ENCODE measurements around the gene PSEN2. TPM values are rescaled to one million over a fixed set of nuclear protein-coding genes. Genes with fewer than 3 reads are reported as not detected.

Gene PSEN2
- total RNA-seq, 4 donors from 2014 or later: 24.8 to 41.4 (median 34.1) TPM

- no peaks in the 10 kb centered on the region for H3K4me1 ChIP-seq
- H3K9me3 ChIP-seq: no peaks in the 10 kb centered on the region
- DNase-seq (no peak), ATAC-seq (no peak)
- no peaks in the 10 kb centered on the region for H3K27me3 ChIP-seq
- in situ Hi-C loops (cut with MboI; ENCODE audit: low sequenced_read_pairs in 4 of 4): no loop called here
- no peak overlapping the region for H3K4me3 ChIP-seq
- intact Hi-C loops (cut with DNase I; ENCODE audit: low total_unique reads): no loop called here
- TF ChIP-seq CTCF (IDR thresholded peaks at IDR 0.05 in 4 of 5, conservative IDR thresholded peaks at IDR 0.05 in 1 of 5) (no peak), POLR2A (IDR thresholded peaks at IDR 0.05) (no peak)
- H3K27ac ChIP-seq: no peak overlapping the region
- peaks cover 1 to 74% of the 10 kb centered on the region in 2 donors for H3K36me3 ChIP-seq
Measured at GRCh38 chr1:226893936-226894335, 23.5 kb downstream of the PSEN2 start.

- Histone ChIP-seq H3K27me3 (no peaks in the 10 kb centered on the region), H3K36me3 (peaks cover 3 to 71% of the 10 kb centered on the region in 2 donors), H3K4me1 (no peaks in the 10 kb centered on the region), H3K4me3 (no peak overlapping the region), H3K27ac (no peak overlapping the region), H3K9me3 (no peaks in the 10 kb centered on the region)
- in situ Hi-C loops (cut with MboI; ENCODE audit: low sequenced_read_pairs in 4 of 4) (no loop called here), intact Hi-C loops (cut with DNase I; ENCODE audit: low total_unique reads) (no loop called here)
- no peak for DNase-seq
- no peak for ATAC-seq
- TF ChIP-seq POLR2A (IDR thresholded peaks at IDR 0.05): no peak
- TF ChIP-seq CTCF (IDR thresholded peaks at IDR 0.05 in 4 of 5, conservative IDR thresholded peaks at IDR 0.05 in 1 of 5): no peak
Measured at GRCh38 chr1:226894826-226895225, 24.4 kb downstream of the PSEN2 start.

- no peak overlapping the region for H3K4me3 ChIP-seq
- H3K36me3 ChIP-seq: peaks cover 3 to 77% of the 10 kb centered on the region in 2 donors
- no peak for TF ChIP-seq POLR2A (IDR thresholded peaks at IDR 0.05)
- TF ChIP-seq CTCF (IDR thresholded peaks at IDR 0.05 in 4 of 5, conservative IDR thresholded peaks at IDR 0.05 in 1 of 5): no peak
- DNase-seq: no peak
- H3K9me3 ChIP-seq: no peaks in the 10 kb centered on the region
- no peak overlapping the region for H3K27ac ChIP-seq
- no peak for ATAC-seq
- intact Hi-C loops (cut with DNase I; ENCODE audit: low total_unique reads): no loop called here
- in situ Hi-C loops (cut with MboI; ENCODE audit: low sequenced_read_pairs in 4 of 4): no loop called here
- no peaks in the 10 kb centered on the region for H3K27me3 ChIP-seq
- no peaks in the 10 kb centered on the region for H3K4me1 ChIP-seq
Measured at GRCh38 chr1:226895644-226896043, 25.2 kb downstream of the PSEN2 start.

- H3K4me1 ChIP-seq: no peaks in the 10 kb centered on the region
- no peak for DNase-seq
- H3K4me3 ChIP-seq: no peak overlapping the region
- intact Hi-C loops (cut with DNase I; ENCODE audit: low total_unique reads) (no loop called here), in situ Hi-C loops (cut with MboI; ENCODE audit: low sequenced_read_pairs in 4 of 4) (no loop called here)
- no peak for TF ChIP-seq POLR2A (IDR thresholded peaks at IDR 0.05)
- no peak for TF ChIP-seq CTCF (IDR thresholded peaks at IDR 0.05 in 4 of 5, conservative IDR thresholded peaks at IDR 0.05 in 1 of 5)
- no peaks in the 10 kb centered on the region for H3K9me3 ChIP-seq
- peaks cover 3 to 58% of the 10 kb centered on the region in 2 donors for H3K36me3 ChIP-seq
- no peak overlapping the region for H3K27ac ChIP-seq
- H3K27me3 ChIP-seq: no peaks in the 10 kb centered on the region
- ATAC-seq: no peak
Measured at GRCh38 chr1:226898246-226898645, 27.8 kb downstream of the PSEN2 start.

- no peak for ATAC-seq
- no peak overlapping the region for H3K4me3 ChIP-seq
Measured at GRCh38 chr1:226901421-226901820, 31.0 kb downstream of the PSEN2 start.

More at GRCh38 chr1:226901421-226901820, 31.0 kb downstream of the PSEN2 start:
- no peaks in the 10 kb centered on the region for H3K9me3 ChIP-seq
- no peaks in the 10 kb centered on the region for H3K4me1 ChIP-seq
- no peak for DNase-seq
- peaks cover 3 to 37% of the 10 kb centered on the region in 2 donors for H3K36me3 ChIP-seq
- intact Hi-C loops (cut with DNase I; ENCODE audit: low total_unique reads) (no loop called here), in situ Hi-C loops (cut with MboI; ENCODE audit: low sequenced_read_pairs in 4 of 4) (loop anchor here (25.0 kb wide), 1 partner anchor 536 kb away; no protein-coding TSS in a partner anchor)
- H3K27me3 ChIP-seq: no peaks in the 10 kb centered on the region
- no peak for TF ChIP-seq POLR2A (IDR thresholded peaks at IDR 0.05)
- TF ChIP-seq CTCF (IDR thresholded peaks at IDR 0.05 in 4 of 5, conservative IDR thresholded peaks at IDR 0.05 in 1 of 5): no peak
- no peak overlapping the region for H3K27ac ChIP-seq

Data from gastrocnemius medialis (tissue), 4 donors.